IPS DF 4.7 (cell line): ENCODE measurements around the gene HAUS3.
"Not testable (repeated sequence)": the region's sequence is repeated elsewhere in the genome, so short reads cannot be mapped to it uniquely, and the experiment has no call there.

ENCODE experiments used
- DNase-seq: peaks from one replicate; pipeline ENCODE4 v3.0.0-alpha.2; 2013; ENCODE audit warnings: low spot score; ENCODE audit errors: extremely low read depth

Gene HAUS3

GRCh38 chr4:2276581-2277325 is 34.8 kb upstream of the HAUS3 start:
- no peak for DNase-seq

GRCh38 chr4:2275546-2276251 is 33.8 kb upstream of the HAUS3 start:
- no peak for DNase-seq

- not testable (repeated sequence) for DNase-seq
Observed at GRCh38 chr4:2275044-2275397, 33.1 kb upstream of the HAUS3 start.

GRCh38 chr4:2274320-2275043 is 32.6 kb upstream of the HAUS3 start:
- DNase-seq = no peak

GRCh38 chr4:2273657-2274319 is 31.9 kb upstream of the HAUS3 start:
- no peak for DNase-seq

GRCh38 chr4:2273221-2273620 is 31.3 kb upstream of the HAUS3 start:
- no peak for DNase-seq

- no peak for DNase-seq
Observed at GRCh38 chr4:2272828-2273120, 30.9 kb upstream of the HAUS3 start.

- no peak for DNase-seq
Observed at GRCh38 chr4:2272026-2272827, 30.3 kb upstream of the HAUS3 start.

GRCh38 chr4:2271279-2272025 is 29.5 kb upstream of the HAUS3 start:
- no peak for DNase-seq

- no peak for DNase-seq
Observed at GRCh38 chr4:2270341-2271165, 28.6 kb upstream of the HAUS3 start.

GRCh38 chr4:2269618-2270163 is 27.8 kb upstream of the HAUS3 start:
- no peak for DNase-seq

GRCh38 chr4:2269206-2269531 is 27.2 kb upstream of the HAUS3 start:
- no peak for DNase-seq

GRCh38 chr4:2268357-2269205 is 26.7 kb upstream of the HAUS3 start:
- DNase-seq = no peak

GRCh38 chr4:2267841-2268240 is 25.9 kb upstream of the HAUS3 start:
- no peak for DNase-seq

- DNase-seq = no peak
Observed at GRCh38 chr4:2267320-2267811, 25.4 kb upstream of the HAUS3 start.

- DNase-seq = no peak
Observed at GRCh38 chr4:2266821-2267220, 24.9 kb upstream of the HAUS3 start.

GRCh38 chr4:2266181-2266580 is 24.3 kb upstream of the HAUS3 start:
- DNase-seq = no peak
